ENCODE measurements around the gene BICRAL. TPM values are rescaled to one million over a fixed set of nuclear protein-coding genes. Genes with fewer than 3 reads are reported as not detected.
"Not testable (repeated sequence)": the region's sequence is repeated elsewhere in the genome, so short reads cannot be mapped to it uniquely, and the experiment has no call there.

BICRAL gene
- total RNA-seq, 2 experiments from 2014 or later, result 12.1 to 12.6 TPM

- ChIA-PET CTCF (interaction anchor here (1.5 kb wide), 1 partner anchor 44 kb away, joined by 3 read pairs; no protein-coding TSS in a partner anchor), POLR2A (no interaction called here)
Observed at GRCh38 chr6:42813906-42814444, 32.1 kb downstream of the BICRAL start.

GRCh38 chr6:42815726-42816125 lies 33.9 kb downstream of the BICRAL start:
- POLR2A ChIA-PET, result not testable (repeated sequence)
- CTCF ChIA-PET, result interaction anchor here (0.7 kb wide), 1 partner anchor 324 kb away, joined by 5 read pairs; no protein-coding TSS in a partner anchor

- POLR2A ChIA-PET, result interaction anchor here (0.6 kb wide), 1 partner anchor 9 kb away, joined by 3 read pairs; no protein-coding TSS in a partner anchor
Observed at GRCh38 chr6:42817907-42818306, 36.1 kb downstream of the BICRAL start.

GRCh38 chr6:42818416-42818815 lies 36.6 kb downstream of the BICRAL start:
- POLR2A ChIA-PET, result no interaction called here

More at GRCh38 chr6:42817907-42818306, 36.1 kb downstream of the BICRAL start:
- CTCF ChIA-PET, result interaction anchor here (0.6 to 1.4 kb wide), 3 partner anchors 28 to 728 kb away, joined by 3 read pairs; no protein-coding TSS in a partner anchor

GRCh38 chr6:42818878-42819277 lies 37.0 kb downstream of the BICRAL start:
- ChIA-PET CTCF (interaction anchor here (1.4 kb wide), 1 partner anchor 29 kb away, joined by 3 read pairs; no protein-coding TSS in a partner anchor), POLR2A (no interaction called here)

More at GRCh38 chr6:42818416-42818815, 36.6 kb downstream of the BICRAL start:
- CTCF ChIA-PET, result interaction anchor here (0.6 to 1.4 kb wide), 3 partner anchors 28 to 728 kb away, joined by 3 read pairs; no protein-coding TSS in a partner anchor

- POLR2A ChIA-PET, result no interaction called here
Observed at GRCh38 chr6:42819803-42820511, 38.1 kb downstream of the BICRAL start.

GRCh38 chr6:42820512-42821340 lies 38.9 kb downstream of the BICRAL start:
- POLR2A ChIA-PET, result no interaction called here
- CTCF ChIA-PET, result no interaction called here

More at GRCh38 chr6:42819803-42820511, 38.1 kb downstream of the BICRAL start:
- CTCF ChIA-PET, result no interaction called here

GRCh38 chr6:42821341-42821668 lies 39.5 kb downstream of the BICRAL start:
- CTCF ChIA-PET, result no interaction called here
- POLR2A ChIA-PET, result no interaction called here

- ChIA-PET POLR2A (no interaction called here), CTCF (no interaction called here)
Observed at GRCh38 chr6:42821846-42822245, 40.0 kb downstream of the BICRAL start.

GRCh38 chr6:42829561-42830092 lies 47.8 kb downstream of the BICRAL start:
- POLR2A ChIA-PET, result no interaction called here
- CTCF ChIA-PET, result interaction anchor here (0.5 kb wide), 1 partner anchor 1601 kb away, joined by 3 read pairs; no protein-coding TSS in a partner anchor

- CTCF ChIA-PET, result no interaction called here
- POLR2A ChIA-PET, result interaction anchor here (0.7 to 1.1 kb wide), 2 partner anchors 34 to 90 kb away, joined by 3 to 9 read pairs; no protein-coding TSS in a partner anchor
Observed at GRCh38 chr6:42831237-42831636, 49.4 kb downstream of the BICRAL start.

GRCh38 chr6:42834056-42834455 lies 52.2 kb downstream of the BICRAL start:
- POLR2A ChIA-PET, result no interaction called here
- CTCF ChIA-PET, result no interaction called here

- ChIA-PET CTCF (no interaction called here), POLR2A (interaction anchor here (0.5 to 0.7 kb wide), 2 partner anchors 48 to 59 kb away, joined by 3 to 5 read pairs; a partner anchor contains a TSS)
Observed at GRCh38 chr6:42841844-42842584, 60.2 kb downstream of the BICRAL start.

- CTCF ChIA-PET, result no interaction called here
- POLR2A ChIA-PET, result no interaction called here
Observed at GRCh38 chr6:42845327-42845694, 63.5 kb downstream of the BICRAL start.

- ChIA-PET POLR2A (no interaction called here), CTCF (interaction anchor here (0.8 kb wide), 1 partner anchor 62 kb away, joined by 4 read pairs; no protein-coding TSS in a partner anchor)
Observed at GRCh38 chr6:42846505-42846904, 64.7 kb downstream of the BICRAL start.

- POLR2A ChIA-PET, result no interaction called here
- CTCF ChIA-PET, result no interaction called here
Observed at GRCh38 chr6:42848700-42849099, 66.8 kb downstream of the BICRAL start.

- ChIA-PET CTCF (no interaction called here), POLR2A (no interaction called here)
Observed at GRCh38 chr6:42851599-42851998, 69.7 kb downstream of the BICRAL start.

- ChIA-PET CTCF (no interaction called here), POLR2A (no interaction called here)
Observed at GRCh38 chr6:42860036-42860435, 78.2 kb downstream of the BICRAL start.

- CTCF ChIA-PET, result no interaction called here
- POLR2A ChIA-PET, result no interaction called here
Observed at GRCh38 chr6:42860481-42860880, 78.6 kb downstream of the BICRAL start.

Data from activated CD8-positive, alpha-beta memory T cell treated with anti-CD3 and anti-CD28 coated beads for 36 hours (primary cell).